ENCODE data around the gene NTPCR.

GRCh38 chr1:232968965-232969364, 18.6 kb downstream of the NTPCR start:
- TF ChIP-seq CTCF (IDR thresholded peaks at IDR 0.05) (no peak), POLR2A (IDR thresholded peaks at IDR 0.05) (no peak), POLR2AphosphoS5 (IDR thresholded peaks at IDR 0.05) (no peak), EP300 (IDR thresholded peaks at IDR 0.05) (no peak)

All from gastroesophageal sphincter (tissue), 3 donors.